Liver (tissue), 3 donors: ENCODE results near the gene SLC44A1.
A peak's percentile ranks its signal among the peaks of the same experiment; 100 is the strongest.

Experiments used
- ATF3 ChIP-seq: IDR thresholded peaks from 2 replicates; pipeline ENCODE4 v1.6.1; 2016; ENCODE audit warnings: antibody characterized with exemption
- CTCF ChIP-seq: fragments of 150-350 bp; IDR thresholded peaks from 2 replicates; pipeline ENCODE4 v1.5.1; 2017; ENCODE audit warnings: improper control_type of control experiment, low read depth, low read length; ENCODE audit not compliant: missing input control
- EGR1 ChIP-seq, 2 donors: IDR thresholded peaks; 2 replicates each; pipeline ENCODE4 v1.6.1; 2016 to 2018; ENCODE audit warnings: antibody characterized with exemption in 2 of 2, low read depth in 2 of 2
- HNF4A ChIP-seq, 2 donors: conservative IDR thresholded peaks; 2 replicates each; pipeline ENCODE4 v1.6.1; 2016; ENCODE audit warnings: antibody characterized with exemption in 2 of 2, mild to moderate bottlenecking in 2 of 2
- JUND ChIP-seq, 2 donors: IDR thresholded peaks; 2 replicates each; pipeline ENCODE4 v1.6.1; 2016; ENCODE audit warnings: antibody characterized with exemption in 2 of 2
- RAD21 ChIP-seq, 2 donors: IDR thresholded peaks; 2 replicates each; pipeline ENCODE4 v1.6.1; 2016; ENCODE audit warnings: antibody characterized with exemption in 2 of 2, mild to moderate bottlenecking in 2 of 2
- REST ChIP-seq: IDR thresholded peaks from 2 replicates; pipeline ENCODE4 v1.6.1; 2016; ENCODE audit warnings: antibody characterized with exemption, mild to moderate bottlenecking
- donor health status: healthy.
- donor health status: healthy.

GRCh38 chr9:105346273-105346672 lies 101.8 kb downstream of the SLC44A1 start:
- TF ChIP-seq CTCF: no peak
- TF ChIP-seq RAD21 (IDR thresholded peaks at IDR 0.05): peak; percentile 35 to 42
- TF ChIP-seq REST: no peak
- TF ChIP-seq ATF3: no peak
- peak in 1 of 2 donors; percentile 29 for TF ChIP-seq JUND (IDR thresholded peaks at IDR 0.05)
- TF ChIP-seq HNF4A (conservative IDR thresholded peaks at IDR 0.05): peak; percentile 52 to 62
- no peak for TF ChIP-seq EGR1 (IDR thresholded peaks at IDR 0.05; ENCODE audit: low read depth in 2 of 2)
